ES-I3 (cell line): Measurements from ENCODE around the gene STOX2.

ENCODE experiments used
- H3K36me3 ChIP-seq: 2 replicates; pipeline ENCODE4 v1.6.1; 2013; ENCODE audit warnings: mild to moderate bottlenecking, low read length, control low read depth, moderate library complexity; ENCODE audit not compliant: insufficient read depth
- H3K4me1 ChIP-seq: 2 replicates; pipeline ENCODE4 v1.6.1; 2013; ENCODE audit warnings: mild to moderate bottlenecking, control low read depth, low read length; ENCODE audit not compliant: insufficient read depth
- H3K9ac ChIP-seq: 2 replicates; pipeline ENCODE4 v1.6.1; 2013; ENCODE audit warnings: low read depth, mild to moderate bottlenecking, low read length, moderate library complexity
- H3K9me3 ChIP-seq: 2 replicates; pipeline ENCODE4 v1.6.1; 2013; ENCODE audit warnings: mild to moderate bottlenecking, low read length, moderate library complexity; ENCODE audit not compliant: control insufficient read depth, insufficient read depth

STOX2 gene

DNA sequence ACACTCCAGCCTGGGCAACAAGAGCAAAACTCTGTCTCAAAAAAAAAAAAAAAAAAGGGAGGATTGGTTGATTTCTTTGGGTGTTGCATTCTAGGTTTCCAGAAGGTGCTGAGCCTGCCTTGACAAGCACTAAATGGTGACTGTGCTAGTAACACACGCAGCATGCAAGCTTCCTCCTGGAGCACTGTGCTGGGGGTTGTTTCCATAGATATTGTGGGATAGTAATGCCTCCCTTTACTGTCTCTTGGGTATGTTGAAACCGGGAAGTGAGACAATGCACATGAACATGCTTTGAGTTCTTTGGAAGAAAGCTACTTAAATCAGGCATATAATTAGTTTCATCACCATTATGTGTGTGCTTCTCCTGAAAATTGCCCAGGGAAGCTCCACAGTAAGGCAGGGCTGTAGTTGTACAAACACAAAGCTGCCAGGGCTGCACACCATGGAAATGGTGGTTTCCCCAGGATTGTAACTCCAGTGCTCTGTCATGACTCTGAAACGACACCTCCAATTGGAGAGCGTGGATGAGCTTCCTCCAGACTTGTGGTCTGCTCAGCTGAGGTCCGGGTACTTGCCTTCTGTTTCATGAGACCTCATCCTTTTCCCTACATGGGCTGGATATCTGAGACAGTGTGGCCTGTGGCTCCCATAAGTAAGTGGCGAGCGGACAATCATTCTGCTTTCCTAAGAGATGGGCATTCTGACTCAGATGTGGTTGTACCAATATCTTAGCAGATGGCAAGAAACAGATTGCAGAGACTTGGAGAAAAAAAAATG, 31.5 kb upstream of the STOX2 start:
- Histone ChIP-seq H3K9ac (no peak overlapping the region), H3K4me1 (no peaks in the 10 kb centered on the region), H3K36me3 (no peaks in the 10 kb centered on the region), H3K9me3 (no peaks in the 10 kb centered on the region)

DNA sequence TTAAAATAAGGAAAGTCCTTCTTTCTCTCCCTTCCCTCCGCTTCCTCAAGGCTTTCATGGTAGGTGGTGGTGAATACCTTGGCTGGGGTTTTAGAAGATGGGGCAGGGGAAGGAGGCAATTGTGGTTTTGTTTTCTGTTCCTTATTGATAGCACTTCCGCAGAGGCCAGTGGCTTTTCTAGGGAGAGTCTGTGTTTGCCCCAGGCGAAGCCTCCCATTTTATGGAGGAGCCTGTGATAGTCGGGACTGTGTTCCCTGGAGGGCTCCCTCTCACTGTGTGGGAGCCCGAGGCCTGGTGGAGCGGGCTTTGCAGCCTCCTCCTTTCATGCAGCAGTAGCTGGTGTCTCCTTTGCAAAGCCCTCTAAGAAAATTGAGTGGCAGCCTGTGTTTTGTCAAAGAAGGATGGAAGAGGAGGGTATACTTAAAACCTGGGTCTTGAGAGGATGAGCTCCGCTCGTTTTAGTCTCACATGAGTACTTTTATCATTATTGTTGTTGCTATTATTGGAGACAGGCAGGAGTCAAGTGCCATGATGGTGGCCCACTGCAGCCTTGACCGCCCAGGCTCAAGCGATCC, 29.8 kb upstream of the STOX2 start:
- Histone ChIP-seq H3K36me3 (no peaks in the 10 kb centered on the region), H3K9me3 (no peaks in the 10 kb centered on the region), H3K4me1 (no peaks in the 10 kb centered on the region), H3K9ac (no peak overlapping the region)

DNA sequence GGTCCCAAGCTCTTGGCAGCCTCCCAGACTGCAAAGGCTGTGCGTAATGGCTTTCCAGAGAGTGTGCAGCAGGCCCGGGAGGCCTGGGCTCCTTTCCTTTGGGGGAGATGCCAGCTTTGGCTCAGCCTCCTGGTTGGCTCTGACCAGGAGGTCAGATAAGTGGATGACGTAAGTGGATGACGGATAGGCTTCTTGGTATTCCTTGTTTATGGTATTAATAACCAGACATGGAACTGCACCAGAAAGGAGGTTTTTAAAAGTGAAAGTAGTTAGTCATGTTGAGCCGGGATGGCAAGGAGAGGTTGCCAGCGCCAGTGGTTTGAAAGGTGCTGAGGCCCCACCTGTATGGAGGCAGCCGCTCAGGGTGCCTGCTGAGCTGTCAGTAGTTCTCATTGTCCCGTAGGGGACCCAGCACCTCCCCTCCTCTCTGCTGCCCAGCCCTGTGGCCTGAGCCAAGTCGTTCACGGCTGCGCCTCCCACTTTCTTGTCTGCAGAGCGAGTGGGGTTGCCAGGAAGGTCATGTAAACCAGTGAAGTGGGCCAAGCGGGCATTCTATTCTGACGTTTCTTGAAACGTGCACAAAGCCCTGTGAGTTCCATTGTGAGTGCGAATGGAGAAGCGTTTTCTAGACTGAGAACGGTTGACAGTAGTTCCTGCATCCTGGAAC, 28.7 kb upstream of the STOX2 start:
- H3K4me1 ChIP-seq: no peaks in the 10 kb centered on the region
- H3K36me3 ChIP-seq: no peaks in the 10 kb centered on the region
- H3K9ac ChIP-seq: no peak overlapping the region
- no peaks in the 10 kb centered on the region for H3K9me3 ChIP-seq

DNA sequence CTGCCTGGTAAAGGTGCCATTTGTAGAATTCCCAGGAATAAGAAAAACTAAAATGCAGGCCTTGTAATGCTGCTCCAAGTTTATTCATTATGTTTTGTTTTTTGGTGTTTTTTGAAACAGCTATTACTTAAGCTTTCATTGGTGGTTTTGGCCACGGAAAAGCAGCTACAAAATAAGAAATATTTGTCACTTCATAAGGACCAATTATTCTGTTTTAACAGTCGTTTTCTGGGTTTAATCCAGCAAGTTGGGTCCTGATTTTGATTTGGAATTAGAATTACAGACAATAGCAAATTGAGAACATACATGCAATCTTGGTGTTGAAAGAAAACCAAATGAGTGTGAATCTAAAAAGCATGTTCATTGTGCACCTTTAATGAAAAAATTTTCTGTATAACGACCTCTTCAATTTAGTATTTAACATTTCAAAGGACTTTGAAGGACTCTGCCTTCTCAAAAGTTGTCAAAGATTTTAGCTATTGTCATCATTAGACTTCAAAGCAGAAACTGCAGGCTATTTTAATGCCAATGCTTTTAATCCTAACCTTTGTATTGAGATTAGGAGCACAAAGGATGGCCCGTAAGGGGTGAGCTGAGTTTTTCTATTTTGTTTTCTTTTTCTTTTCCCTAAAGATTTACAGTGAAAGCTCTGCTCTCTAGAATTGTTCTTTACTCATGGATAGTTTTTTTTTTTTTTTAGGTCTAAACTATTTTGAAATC, 26.7 kb upstream of the STOX2 start:
- no peak overlapping the region for H3K9ac ChIP-seq
- H3K9me3 ChIP-seq: no peaks in the 10 kb centered on the region
- no peaks in the 10 kb centered on the region for H3K36me3 ChIP-seq
- H3K4me1 ChIP-seq: no peaks in the 10 kb centered on the region

DNA sequence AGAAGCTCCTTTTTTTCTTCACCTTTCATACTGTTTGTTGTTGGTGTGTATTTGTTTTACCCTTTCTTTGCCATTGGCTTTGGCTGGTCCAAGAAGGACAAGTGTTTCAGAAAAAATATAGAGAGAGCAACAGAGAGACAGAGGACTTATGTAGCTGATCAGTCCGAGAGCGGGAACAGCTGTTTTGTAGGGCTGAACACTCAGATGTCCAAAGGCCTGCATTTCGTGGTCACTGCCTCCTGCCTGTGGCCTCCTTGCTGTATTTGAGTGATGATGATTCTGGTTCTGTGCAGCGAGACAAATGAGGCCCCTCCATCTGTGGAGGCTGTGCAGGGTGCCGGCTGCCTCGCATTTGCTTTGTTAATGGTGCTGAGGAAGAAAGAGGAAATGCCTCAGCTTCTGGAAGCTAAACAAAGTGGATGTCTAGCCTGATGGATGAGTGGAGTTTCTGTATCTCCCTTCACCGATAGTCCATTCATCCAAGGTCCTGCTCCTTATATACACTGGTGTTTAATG, 19.8 kb upstream of the STOX2 start:
- H3K4me1 ChIP-seq: no peaks in the 10 kb centered on the region
- H3K9ac ChIP-seq: no peak overlapping the region
- H3K36me3 ChIP-seq: no peaks in the 10 kb centered on the region
- no peaks in the 10 kb centered on the region for H3K9me3 ChIP-seq

DNA sequence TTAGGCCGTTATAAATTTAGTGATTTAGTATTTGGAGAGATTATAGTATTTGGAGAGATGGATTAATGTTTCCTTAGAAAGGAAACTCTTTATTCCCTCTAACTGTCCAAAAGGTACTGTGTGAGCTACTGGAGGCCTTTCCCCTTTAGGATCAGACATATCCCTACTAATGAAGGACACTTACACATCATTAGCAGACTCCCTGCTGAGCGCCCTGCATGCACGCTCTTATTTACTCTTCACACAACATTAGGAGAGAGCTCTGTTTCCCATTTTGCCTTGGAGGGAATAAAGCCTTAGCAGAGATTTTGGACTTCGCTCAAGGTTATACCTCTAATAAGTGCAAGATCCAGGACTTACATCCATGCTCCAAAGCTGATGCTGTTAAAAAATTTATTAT, 17.8 kb upstream of the STOX2 start:
- no peaks in the 10 kb centered on the region for H3K36me3 ChIP-seq
- H3K4me1 ChIP-seq: no peaks in the 10 kb centered on the region
- no peak overlapping the region for H3K9ac ChIP-seq
- H3K9me3 ChIP-seq: no peaks in the 10 kb centered on the region

DNA sequence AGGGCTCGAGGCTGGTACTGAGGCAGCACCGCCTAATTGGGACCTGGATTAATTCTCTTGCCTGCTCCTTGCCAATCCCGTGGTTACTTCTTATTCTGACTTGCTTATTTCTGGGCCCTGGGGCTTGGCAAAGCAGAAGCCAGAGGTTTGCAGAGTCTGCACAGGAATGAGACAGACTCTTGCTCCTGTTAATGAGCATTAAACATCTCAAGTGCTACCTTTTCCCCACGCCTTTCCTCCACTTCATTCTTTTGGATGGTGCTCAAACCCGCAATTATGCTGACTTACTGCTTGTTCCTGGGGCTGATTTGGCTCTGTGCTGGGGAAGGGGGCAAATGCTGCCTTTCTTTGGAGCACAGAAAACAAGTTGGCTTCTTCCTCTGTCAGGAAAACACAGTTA, 16.5 kb upstream of the STOX2 start:
- Histone ChIP-seq H3K9ac (no peak overlapping the region), H3K4me1 (no peaks in the 10 kb centered on the region), H3K36me3 (no peaks in the 10 kb centered on the region), H3K9me3 (no peaks in the 10 kb centered on the region)

DNA sequence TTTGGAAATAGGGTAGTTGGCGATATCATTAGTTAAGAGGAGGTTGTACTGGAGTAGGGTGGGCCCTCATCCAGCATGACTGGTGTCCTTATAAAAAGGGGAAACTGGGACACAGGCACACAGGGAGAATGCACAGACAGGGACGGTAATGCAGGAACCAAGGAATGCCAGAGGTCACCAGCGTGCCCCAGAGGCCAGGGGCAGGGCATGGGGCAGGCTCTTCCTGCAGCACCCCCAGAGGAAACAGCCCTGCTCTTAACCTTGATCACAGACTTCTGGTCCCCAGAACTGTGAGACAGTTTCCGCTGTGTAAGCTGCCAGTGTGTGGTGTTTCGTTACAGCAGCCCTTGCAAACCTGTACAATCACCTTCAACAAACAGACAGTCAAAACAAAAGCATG, 15.9 kb upstream of the STOX2 start:
- H3K36me3 ChIP-seq: no peaks in the 10 kb centered on the region
- no peaks in the 10 kb centered on the region for H3K9me3 ChIP-seq
- H3K4me1 ChIP-seq: no peaks in the 10 kb centered on the region

DNA sequence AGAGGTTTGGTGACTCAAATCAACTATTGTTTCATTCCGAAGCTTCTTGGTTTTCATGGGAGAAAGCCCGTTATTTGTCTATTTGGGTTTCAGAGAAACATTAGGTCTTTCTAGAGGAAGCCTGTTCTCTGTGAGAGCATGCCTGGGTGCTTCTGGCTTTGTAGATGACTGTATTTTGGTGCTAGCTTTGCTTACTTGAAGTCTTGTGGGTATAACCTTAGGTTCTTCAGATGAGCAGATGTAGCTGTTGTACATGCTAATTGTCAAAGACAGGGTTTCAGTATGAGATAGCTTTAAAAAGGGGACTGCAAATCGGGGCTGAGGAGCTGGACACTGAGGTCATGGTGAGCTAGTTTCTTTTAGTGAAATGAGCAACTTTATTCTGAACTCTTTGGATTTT, 7.9 kb upstream of the STOX2 start:
- no peaks in the 10 kb centered on the region; the same call in 1 of the 2 replicates for H3K9me3 ChIP-seq
- H3K9ac ChIP-seq: no peak overlapping the region
- no peaks in the 10 kb centered on the region for H3K4me1 ChIP-seq
- no peaks in the 10 kb centered on the region for H3K36me3 ChIP-seq

More for the DNA sequence above, 15.9 kb upstream of the STOX2 start:
- no peak overlapping the region for H3K9ac ChIP-seq

DNA sequence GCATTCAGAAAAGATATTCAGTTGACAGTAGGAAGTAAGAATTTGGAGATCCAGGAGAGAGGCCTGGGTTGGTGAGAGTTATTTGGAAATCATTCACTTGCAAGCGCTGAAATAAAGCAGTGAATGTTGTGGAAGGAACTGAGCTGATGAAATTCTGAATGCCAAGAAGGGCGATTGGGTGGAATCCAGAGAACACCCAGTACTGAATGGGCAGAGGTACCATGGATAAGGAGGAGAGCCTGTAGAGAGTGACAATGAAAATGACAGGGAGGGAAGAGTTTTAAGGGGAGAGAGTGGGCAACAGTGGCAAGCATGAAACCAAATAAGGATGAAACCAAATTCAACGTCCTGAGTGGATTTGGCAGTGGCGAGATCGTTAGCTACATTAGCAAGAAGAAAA, 6.7 kb upstream of the STOX2 start:
- Histone ChIP-seq H3K4me1 (no peaks in the 10 kb centered on the region), H3K9ac (no peak overlapping the region), H3K9me3 (peaks cover 4% of the 10 kb centered on the region), H3K36me3 (no peaks in the 10 kb centered on the region)

DNA sequence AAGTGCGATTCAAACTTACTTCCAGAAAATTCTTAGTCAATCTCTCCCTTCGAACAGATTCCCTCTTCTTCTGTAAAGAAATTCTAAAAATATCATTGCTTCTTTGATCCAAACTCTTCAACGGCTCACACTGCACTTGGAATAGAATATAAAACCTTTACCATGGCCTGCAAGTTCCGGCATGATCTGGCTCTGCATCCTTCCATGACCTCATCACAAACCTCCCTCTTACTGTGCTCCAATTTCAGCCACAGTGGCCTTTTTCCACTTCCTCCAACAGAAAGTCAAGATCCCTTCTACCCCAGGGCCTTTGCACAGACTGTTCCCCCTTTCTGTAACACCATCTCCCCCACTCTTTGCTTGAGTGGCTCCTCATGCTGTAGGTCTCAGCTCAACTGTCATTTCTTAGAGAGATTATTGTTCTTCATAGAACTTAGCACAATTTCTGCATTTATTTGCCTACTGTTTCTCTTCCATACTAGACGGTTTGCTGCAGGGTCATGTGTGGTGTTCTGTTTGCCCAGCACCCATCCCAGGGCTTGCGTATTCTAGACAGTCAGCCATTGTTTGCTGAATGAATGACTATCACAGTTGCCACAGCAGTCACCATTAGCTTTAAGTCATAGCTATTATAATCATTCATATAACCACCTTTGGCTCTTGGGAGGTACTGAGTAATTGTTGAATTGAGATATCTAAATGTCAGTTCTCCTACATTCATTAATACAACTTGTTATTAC, 1.9 kb upstream of the STOX2 start:
- Histone ChIP-seq H3K4me1 (no peaks in the 10 kb centered on the region), H3K9me3 (peaks cover 10% of the 10 kb centered on the region), H3K36me3 (no peaks in the 10 kb centered on the region), H3K9ac (no peak overlapping the region)

DNA sequence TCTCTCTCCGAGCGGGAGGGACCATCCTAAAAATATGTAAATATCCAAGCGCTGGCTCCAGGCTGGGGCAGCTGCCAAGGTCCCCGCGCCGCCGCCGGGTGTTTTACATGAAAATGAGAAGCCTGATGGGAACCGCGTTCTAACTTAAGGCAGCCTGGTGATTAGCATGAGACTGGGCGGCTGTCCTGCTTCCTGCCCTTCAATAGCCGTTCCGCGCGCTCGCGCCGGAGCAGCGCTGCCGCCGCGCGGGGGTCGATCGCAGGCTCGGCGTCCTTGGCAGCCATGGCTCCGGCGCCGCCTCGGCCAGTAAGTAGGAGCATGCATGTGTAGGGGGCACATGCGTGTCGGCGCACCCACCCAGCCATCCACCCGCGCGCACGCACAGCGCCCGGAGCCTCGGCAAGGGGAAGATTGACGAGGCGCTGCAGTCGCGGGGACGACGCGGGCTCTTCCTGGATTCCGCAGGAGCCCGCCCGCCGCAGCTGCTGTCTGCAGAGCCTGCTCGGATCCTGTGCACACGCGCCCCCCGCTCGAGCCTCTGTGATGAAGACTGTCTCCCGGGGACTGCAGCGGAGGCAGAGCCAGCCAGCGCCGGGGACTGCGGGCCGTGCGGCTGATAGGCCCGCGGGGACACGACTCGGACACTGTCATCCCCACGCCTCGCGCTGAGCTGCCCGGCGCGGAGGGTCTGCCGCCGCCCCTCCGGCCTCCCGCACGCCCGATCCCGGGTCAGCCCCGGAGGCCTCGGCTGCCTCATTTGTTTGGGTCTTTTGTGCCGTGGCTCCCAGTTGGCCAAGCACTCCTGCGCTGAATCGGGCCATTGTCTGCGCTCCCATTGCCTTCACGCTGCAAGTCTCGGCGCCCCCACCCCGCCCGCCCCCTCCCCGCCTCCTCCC, 734 bp downstream of the STOX2 start:
- Histone ChIP-seq H3K36me3 (no peaks in the 10 kb centered on the region), H3K9me3 (peaks cover 10% of the 10 kb centered on the region), H3K4me1 (no peaks in the 10 kb centered on the region), H3K9ac (peak overlapping the region; percentile 64)

DNA sequence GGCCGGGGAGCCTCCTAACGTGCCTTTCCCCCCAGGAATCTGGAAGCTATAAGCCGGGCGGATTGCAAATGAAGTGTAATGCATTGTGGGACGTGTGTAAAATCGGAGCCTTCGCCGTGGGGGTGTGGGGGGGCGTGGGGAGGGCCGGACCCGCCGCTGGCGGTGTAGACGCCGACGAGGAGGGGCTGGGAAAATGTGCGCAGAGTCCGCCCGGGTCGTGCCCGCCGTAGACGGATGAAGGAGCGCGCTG, 1.3 kb downstream of the STOX2 start:
- H3K9ac ChIP-seq: peak overlapping the region; percentile 64
- H3K4me1 ChIP-seq: no peaks in the 10 kb centered on the region
- no peaks in the 10 kb centered on the region for H3K36me3 ChIP-seq
- H3K9me3 ChIP-seq: peaks cover 10% of the 10 kb centered on the region
